ENCODE results near the gene FAM13C. TPM values are rescaled to one million over a fixed set of nuclear protein-coding genes. Genes with fewer than 3 reads are reported as not detected.

The FAM13C gene
- total RNA-seq, 4 donors from 2014 or later = 10.3 to 36.9 (median 20.6) TPM

DNA sequence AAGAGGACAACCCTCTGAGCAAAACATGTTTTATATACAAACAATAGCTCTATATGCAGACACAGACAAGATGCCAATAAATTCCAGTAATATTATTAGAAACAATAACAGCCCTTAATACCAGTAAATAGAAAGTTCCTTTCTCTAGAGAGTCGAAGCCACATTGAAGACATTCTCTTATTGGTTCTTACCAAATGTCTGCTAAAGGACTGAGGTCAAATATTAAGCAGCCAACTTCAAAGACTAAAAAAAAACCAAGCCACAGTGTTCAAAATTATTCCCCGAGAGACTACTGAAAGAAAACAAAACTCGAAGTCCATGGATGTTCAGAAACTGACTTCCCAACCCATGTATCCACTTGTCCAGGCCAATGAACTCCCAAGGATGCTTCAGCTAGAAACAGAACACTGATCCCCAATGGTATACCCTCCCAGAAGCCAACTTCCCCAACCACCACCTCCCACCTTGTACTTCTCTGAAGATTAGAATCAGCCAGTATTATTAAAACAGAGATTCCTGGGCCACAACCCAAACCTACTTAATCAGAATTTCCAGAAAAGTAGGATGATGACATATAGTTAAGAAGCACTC lies 51.9 kb downstream of the FAM13C start:
- peak overlapping the region in 2 of 4 donors; percentile 43 to 48 for H3K27ac ChIP-seq
- H3K9me3 ChIP-seq = no peaks in the 10 kb centered on the region
- no peak overlapping the region for H3K4me3 ChIP-seq
- H3K36me3 ChIP-seq = no peaks in the 10 kb centered on the region
- TF ChIP-seq, protein P1, sequence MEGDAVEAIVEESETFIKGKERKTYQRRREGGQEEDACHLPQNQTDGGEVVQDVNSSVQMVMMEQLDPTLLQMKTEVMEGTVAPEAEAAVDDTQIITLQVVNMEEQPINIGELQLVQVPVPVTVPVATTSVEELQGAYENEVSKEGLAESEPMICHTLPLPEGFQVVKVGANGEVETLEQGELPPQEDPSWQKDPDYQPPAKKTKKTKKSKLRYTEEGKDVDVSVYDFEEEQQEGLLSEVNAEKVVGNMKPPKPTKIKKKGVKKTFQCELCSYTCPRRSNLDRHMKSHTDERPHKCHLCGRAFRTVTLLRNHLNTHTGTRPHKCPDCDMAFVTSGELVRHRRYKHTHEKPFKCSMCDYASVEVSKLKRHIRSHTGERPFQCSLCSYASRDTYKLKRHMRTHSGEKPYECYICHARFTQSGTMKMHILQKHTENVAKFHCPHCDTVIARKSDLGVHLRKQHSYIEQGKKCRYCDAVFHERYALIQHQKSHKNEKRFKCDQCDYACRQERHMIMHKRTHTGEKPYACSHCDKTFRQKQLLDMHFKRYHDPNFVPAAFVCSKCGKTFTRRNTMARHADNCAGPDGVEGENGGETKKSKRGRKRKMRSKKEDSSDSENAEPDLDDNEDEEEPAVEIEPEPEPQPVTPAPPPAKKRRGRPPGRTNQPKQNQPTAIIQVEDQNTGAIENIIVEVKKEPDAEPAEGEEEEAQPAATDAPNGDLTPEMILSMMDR (IDR thresholded peaks at IDR 0.05) = no peak
- peak in 1 of 2 donors; percentile 15 for TF ChIP-seq EP300 (IDR thresholded peaks at IDR 0.05)
- H3K4me1 ChIP-seq = peaks cover 0 to 28% (median 5%) of the 10 kb centered on the region in 4 donors
- no peak for DNase-seq (ENCODE audit: low spot score in 2 of 2)
- H3K27me3 ChIP-seq = no peaks in the 10 kb centered on the region
- 44 to 45% methylated on average over 3 of the region's 3 CpGs for WGBS, 2 donors

DNA sequence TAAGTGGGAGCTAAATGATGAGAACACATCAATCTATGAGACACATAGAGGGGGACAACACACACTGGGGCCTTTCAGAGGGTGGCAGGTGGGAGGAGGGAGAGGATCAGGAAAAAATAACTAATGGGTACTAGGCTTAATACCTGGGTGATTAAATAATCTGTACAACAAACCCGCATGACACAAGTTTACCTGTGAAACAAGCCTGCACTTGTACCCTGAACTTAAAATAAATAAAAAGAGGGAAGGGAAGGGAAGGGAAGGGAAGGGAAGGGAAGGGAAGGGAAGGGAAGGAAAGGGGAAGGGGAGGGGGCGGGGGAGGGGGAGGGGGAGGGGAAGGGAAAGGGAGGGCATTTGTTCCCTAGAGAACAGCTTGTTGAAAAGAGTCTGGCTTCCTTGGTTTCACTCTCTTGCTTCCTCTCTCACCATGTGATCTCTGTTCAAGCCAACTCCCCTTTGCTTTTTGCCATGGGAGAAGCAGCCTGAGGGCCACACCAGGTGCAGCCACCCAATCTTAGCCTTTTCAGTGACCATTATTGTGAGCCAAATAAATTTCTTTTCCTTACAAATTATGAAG lies 57.7 kb downstream of the FAM13C start:
- DNase-seq (ENCODE audit: low spot score in 2 of 2) = no peak
- H3K27me3 ChIP-seq = no peaks in the 10 kb centered on the region
- TF ChIP-seq EP300 (IDR thresholded peaks at IDR 0.05) = no peak
- TF ChIP-seq, protein P1 (IDR thresholded peaks at IDR 0.05) = no peak
- H3K4me1 ChIP-seq = no peaks in the 10 kb centered on the region
- H3K36me3 ChIP-seq = no peaks in the 10 kb centered on the region
- no peaks in the 10 kb centered on the region for H3K9me3 ChIP-seq
- WGBS, 2 donors = 72 to 79% methylated on average over 2 of the region's 2 CpGs
- H3K4me3 ChIP-seq = no peak overlapping the region
- H3K27ac ChIP-seq = no peak overlapping the region

DNA sequence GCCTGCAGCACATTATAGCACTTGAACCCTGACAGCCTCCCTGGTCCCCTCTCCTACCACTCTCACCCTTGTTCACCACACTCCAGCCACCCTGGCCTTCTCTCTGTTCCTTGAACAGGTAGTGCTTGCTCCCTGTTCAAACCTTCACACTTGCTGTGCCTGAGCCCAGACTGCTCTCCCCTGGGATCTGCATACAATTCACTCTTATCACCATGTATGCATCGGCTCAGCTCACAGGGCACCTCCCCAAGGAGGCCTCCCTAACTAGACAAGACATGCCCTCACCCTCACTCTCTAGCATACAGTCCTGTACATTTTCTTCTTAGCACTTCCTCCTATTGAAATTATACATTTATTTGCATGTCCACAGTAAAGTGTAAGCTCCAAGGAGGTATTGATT lies 59.3 kb downstream of the FAM13C start:
- 41 to 50% methylated on average over 1 of the region's 1 CpG for WGBS, 2 donors
- H3K27ac ChIP-seq = no peak overlapping the region
- H3K27me3 ChIP-seq = no peaks in the 10 kb centered on the region
- DNase-seq (ENCODE audit: low spot score in 2 of 2) = no peak
- H3K4me3 ChIP-seq = no peak overlapping the region
- H3K9me3 ChIP-seq = no peaks in the 10 kb centered on the region
- no peaks in the 10 kb centered on the region for H3K4me1 ChIP-seq
- no peak for TF ChIP-seq EP300 (IDR thresholded peaks at IDR 0.05)
- H3K36me3 ChIP-seq = no peaks in the 10 kb centered on the region

DNA sequence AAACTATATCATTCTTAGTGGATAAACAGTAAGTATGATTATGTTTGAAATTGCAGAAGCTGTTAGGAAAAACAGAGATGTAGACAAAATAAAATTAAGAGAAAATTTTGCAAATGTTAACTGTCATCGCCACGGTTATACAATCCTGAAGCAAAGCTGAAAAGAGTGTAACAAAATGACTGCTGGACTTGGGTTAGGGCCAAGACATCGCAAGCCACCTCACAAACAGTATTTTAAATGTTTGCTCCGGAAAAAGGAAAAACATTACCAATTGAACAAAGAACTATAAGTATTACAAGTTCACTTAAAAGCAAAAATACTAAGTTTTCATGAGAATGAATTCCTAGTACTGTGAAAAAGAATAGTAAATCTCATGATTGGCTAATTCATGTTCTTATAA lies 60.0 kb downstream of the FAM13C start:
- Histone ChIP-seq H3K4me1 (no peaks in the 10 kb centered on the region), H3K27ac (no peak overlapping the region), H3K36me3 (no peaks in the 10 kb centered on the region), H3K27me3 (no peaks in the 10 kb centered on the region), H3K4me3 (no peak overlapping the region), H3K9me3 (no peaks in the 10 kb centered on the region)
- WGBS, 2 donors = 71 to 72% methylated on average over 4 of the region's 4 CpGs
- no peak for TF ChIP-seq POLR2A (IDR thresholded peaks at IDR 0.05)
- TF ChIP-seq, protein P1 (IDR thresholded peaks at IDR 0.05) = no peak
- no peak for DNase-seq (ENCODE audit: low spot score in 2 of 2)

DNA sequence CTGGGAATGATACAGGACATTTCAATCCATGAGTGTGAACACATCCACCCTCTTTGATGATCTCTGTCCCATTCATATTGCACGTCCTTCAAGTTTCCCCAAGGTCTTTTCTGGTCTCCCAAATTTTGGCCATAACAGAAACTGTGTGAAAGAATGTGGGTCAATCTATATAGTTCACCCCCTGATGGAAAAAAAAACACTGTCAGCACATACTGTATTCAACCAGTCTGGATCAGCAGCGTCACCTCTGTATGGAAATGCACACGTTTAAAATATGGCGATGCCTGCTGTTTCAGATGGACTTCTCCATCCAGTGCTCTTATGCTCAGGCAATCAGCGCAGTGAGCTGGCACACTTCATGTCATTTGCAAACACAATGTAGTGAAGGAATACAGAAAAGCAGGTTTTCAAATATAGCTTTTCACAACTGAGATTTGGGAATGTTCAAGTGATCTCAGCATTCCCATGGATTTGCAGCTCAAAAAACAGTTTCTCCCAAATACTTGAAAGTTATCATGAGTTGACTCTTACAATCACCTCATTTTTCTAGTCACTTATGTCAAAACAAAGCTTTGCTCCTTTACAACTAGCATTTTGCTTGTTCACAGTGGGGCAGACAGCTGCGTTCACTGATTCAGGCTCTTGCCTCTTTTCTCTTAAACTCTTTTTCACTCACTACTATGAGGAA lies 61.1 kb downstream of the FAM13C start:
- no peaks in the 10 kb centered on the region for H3K36me3 ChIP-seq
- no peaks in the 10 kb centered on the region for H3K27me3 ChIP-seq
- no peak overlapping the region for H3K27ac ChIP-seq
- DNase-seq (ENCODE audit: low spot score in 2 of 2) = no peak
- no peaks in the 10 kb centered on the region for H3K4me1 ChIP-seq
- no peak overlapping the region for H3K4me3 ChIP-seq
- WGBS, 2 donors = 91 to 92% methylated on average over 6 of the region's 6 CpGs
- no peaks in the 10 kb centered on the region for H3K9me3 ChIP-seq
- TF ChIP-seq POLR2A (IDR thresholded peaks at IDR 0.05) (no peak), EP300 (IDR thresholded peaks at IDR 0.05) (no peak)
- TF ChIP-seq, protein P1 (IDR thresholded peaks at IDR 0.05) = no peak

Data from tibial nerve (tissue), 4 donors.